ENCODE data around the gene TSPAN18. TPM values are rescaled to one million over a fixed set of nuclear protein-coding genes. Genes with fewer than 3 reads are reported as not detected.

Gene TSPAN18
- total RNA-seq, 1 donor from 2014 or later, result 17.0 TPM

DNA sequence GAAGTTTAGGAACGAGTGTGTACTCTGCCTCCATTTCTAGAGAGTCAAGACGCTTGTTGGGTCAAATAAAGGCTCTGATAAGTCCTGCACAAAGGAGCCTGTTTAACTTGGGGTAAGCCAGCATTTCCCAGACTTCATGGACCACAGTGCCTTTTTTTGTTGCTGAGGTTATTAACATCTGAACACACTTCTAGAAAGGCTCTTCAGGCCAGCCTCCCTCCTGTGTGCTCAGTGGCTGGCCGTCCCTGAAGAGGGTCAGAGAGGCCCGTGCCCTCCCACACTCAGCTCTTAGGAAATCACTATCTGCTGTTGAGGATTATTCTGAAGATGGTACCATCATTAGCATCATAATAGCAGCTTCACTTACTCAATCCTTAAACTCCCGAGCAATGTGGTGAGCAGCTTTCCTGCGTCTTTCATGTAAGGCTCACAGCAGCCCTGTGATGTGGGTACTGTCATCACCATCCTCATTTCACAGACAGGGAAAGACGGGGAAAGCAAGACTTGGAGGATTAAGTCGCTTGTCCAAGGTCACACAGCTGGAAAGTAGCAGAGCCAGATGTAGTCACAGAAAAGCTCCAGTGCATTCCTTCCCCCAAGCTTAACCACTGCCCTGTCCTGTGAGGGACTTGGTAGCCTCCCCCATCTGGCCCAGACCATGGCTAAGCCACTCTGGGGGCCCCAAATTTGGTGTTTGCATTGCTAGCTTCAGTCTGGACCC is 71.3 kb downstream of the TSPAN18 start:
- DNase-seq, result peak; percentile 67

DNA sequence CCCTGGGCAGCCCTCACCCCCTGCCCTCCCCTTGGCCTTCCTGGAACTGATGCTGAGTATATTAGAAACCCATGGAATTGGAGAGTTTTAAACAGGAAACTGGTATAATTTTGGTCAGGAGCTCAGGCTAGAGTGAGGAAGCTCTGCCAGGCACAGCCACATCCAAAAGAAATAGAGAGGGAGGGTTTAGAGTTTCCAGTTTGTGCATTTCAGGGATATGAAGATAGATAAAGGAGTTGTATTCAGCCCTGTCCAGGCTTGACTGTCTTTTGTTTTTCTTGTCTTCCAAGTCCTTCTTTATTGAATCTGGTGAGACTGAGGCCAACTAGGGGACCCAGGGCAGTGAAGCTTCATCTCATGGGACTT is 71.8 kb downstream of the TSPAN18 start:
- DNase-seq, result no peak

DNA sequence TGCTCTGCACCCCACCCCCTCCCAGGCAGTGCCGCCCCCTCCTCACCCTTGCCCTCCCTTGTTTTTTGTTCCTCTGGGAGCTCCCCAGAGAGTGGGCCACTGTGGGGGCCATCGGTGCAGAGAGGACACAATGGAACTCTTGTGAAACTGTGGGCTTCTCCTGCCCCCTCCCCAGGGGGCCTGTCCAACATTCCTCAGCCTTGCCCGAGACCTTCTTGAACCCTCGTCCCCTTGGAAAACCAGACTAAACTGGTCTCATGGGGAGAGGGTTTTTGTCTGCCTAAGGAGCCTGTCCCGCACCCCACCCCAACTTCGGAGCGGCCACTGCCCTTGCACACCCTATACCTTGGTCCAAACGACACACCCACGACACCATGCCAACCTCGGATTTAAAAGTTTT is 72.2 kb downstream of the TSPAN18 start:
- DNase-seq, result no peak

DNA sequence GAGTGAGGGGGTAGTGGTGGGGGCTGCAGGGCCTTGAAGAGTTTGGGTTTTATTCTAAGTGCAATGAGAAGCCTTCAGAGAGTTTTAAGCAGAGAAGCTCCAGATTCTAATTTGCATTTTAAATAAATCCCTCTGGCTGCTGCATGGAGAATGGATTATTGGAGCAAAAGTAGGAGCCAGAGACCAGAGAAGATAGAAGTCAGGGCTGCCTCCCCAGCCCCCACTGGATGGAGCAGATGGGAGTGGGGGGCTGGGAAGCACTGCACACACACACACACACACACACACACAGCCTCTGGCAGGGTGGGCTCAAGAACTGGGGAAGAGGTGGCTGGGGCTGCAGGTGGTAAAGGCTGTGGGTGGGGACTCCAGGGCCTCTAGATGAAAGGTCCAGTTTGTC is 75.6 kb downstream of the TSPAN18 start:
- DNase-seq, result no peak

DNA sequence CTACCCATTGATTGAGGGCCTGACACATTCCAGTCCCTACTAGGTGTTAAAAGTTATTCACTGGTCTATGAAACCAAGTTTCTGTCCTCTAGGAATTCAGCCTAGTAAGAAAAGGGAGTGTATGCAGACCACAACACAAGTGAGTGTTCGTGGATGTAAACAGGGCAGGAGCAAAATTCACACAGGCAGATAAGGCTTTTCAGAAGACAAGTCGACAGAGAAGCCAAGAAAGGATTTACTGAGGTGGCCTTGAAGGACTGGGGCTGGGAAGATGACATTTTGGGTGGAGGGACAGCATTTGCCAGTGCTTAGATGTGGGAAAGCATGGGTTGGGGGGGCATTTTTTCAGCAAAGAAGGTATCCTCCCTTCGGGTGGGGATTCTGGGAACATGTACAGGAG is 76.2 kb downstream of the TSPAN18 start:
- DNase-seq, result no peak

DNA sequence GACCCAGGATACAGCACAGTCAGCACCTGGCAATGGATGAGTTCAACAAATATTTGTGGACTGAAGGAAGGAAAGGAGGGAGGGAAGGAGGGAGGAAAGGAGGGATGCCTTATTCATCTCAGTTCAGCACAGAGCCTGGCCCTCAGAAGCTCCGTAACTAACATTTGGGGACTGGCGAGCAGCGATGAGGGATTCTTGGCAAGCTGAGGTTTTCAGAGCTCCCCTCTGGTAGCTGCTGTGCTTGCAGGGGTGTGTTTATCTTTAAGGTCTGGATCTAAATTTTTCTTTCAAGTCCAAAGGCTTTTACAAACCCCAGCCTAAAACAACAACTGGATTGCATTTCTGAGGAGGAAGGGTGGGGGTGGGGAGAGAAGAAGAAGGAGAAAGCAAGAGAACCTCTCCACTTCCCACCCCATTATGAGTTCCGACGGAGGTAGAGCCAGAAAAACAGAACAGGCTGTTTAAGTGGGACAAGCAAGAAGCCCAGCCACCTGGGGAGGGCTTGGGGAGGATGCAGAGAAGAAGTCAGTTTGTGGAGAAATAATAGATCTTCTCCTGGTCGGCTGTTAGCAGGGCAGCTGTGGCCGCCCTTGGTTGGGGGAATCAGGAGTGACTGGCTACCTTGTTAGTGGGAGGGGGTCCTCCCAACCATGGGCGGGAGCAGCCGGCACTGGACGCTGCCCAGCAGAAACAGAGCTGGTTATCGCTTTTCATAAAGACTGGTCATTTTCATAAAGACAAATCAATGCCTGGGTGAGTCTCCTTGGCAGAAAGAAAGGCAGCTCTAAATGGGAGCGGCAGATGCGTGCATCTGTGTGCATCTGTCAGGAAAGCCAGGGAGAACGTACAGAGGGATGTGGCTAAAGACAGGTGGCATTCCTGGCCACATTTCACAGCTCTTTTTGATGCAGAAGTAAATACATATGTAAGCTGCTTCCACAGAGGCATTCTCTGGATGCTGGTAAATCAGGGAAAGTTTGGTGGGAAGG is 78.0 kb downstream of the TSPAN18 start:
- peak; percentile 67 for DNase-seq

DNA sequence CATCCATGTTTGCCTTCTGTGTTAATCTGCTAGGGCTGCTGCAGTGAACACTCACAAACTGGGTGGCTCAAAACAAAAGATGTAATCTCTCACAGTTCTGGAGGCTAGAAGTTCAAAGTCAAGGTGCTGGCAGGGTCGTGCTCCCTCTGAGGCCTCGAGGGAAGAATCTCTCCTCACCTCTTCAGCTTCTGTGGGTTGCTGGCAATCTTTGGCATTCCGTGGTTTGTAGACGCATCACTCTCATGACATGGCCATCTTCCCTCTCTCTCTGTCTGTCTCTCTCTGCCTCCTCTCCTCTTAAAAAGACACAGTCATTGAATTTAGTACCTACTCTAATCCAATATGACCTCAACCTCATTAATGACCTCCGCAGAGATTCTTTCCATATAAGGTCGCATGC is 78.8 kb downstream of the TSPAN18 start:
- no peak for DNase-seq

DNA sequence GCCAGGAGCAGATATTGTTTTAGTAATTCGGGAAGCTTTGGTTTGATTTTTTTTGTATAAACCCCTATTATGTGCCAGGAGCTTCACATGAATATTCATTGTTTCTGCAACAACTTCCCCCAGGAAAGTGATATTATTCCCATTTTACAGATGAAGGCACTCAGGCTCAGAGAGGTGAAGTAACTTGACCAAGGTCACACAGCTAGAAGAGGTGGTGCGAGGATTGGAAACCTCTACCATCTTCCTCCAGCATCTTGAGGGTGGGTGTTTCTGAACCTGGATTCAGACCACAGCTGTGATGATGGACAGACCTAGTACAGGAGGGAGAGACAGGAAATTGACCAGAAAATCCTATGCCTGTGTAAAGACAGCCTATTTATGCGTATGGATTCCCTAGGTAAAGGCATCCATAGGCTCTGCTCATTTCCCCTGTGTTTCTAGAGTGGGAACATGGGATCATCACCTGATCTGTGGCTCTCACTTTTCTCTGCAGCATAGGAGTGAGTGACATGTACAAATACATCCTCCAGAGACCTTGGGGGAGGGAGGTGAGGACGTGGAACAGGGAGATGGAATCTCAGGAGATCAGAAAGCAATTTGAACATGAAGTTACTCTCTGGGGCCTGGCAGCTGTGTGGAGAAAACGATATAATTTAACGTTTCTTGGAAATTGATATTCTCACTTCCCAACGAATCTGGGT is 81.4 kb downstream of the TSPAN18 start:
- DNase-seq, result no peak

DNA sequence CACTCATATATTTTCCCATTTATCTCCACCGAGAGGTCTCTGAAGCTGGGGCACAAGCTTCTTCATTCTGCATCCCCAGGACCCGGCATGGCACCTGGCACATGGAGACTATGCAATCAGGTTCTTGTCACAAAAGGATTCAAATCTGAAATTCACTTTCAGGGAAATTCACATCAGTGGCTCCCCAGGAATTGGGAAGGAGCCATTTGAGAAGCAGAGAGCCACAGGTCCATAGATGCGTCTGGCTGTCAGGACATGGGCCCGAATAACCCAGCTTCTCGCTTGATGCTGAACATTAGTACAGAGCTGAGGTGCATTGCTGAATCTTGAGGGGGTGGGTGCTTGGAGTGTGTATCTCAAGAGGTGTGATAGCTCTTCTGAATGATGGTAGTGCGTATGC is 82.5 kb downstream of the TSPAN18 start:
- no peak for DNase-seq

DNA sequence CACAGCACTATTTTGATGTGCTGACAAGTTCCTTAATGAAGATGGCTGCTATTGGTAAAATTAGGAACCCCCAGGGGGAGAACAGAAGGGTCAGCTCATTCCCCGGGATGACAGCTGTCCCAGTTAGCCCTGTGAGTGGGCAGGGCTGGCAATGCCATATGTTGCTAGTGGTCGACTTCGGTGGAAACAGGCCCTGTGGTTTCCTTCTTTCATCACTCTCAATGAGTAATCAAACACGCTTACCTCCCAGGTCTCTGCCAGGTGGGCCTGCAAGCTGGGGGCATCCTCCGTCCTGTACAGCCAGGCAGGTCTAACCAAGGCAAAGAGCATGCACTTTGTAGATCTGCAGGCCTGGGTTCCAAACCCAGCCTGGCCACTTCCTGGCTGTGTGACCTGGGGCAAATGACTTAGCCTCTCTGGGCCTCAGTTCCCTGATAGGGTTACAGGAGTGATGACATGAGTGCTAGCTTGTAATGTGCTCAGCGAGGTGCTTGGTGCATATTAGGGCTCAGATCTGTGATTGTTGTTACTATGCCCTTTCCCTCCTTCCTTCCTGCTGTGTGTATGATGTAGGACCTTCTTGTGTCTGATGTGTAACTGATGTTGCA is 85.2 kb downstream of the TSPAN18 start:
- DNase-seq, result no peak

DNA sequence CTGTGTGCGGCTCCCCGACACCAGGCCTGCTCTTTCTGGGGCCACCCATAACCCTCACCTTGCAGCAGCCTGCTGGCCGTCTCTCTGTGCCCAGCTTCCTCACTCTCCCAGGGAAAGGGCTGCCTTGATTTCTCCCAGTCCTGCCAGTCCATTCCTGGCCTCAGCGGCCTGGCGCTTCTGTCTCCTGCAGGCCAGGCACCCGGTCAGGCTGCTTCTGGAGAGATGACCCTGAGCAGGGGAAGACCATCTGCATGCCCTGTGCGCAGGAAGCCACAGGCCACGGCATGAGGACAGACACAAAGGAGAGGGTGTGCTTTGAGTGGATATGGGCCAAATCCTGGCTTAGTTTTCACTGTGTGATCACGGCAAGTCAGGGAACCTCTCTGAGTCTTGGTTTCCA is 86.2 kb downstream of the TSPAN18 start:
- DNase-seq, result no peak

DNA sequence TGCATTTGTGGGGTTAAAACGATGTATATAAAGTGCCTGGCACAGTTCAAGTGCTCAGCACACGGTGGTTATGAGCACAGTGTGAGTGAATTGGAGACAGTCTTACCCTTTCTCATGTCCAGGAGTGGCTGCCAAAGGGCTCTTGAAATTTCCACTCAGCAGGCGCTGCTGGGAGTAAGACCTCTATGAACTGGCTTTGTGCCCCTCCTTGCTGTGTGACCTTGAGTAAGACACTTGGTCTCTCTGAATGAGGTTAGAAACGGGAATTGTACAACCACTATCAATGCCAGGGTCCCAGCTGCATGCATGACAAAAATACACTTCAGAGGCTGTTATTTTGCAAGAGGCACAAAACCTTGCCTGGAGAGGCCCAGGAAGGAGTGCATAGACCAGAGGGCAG is 86.6 kb downstream of the TSPAN18 start:
- DNase-seq, result no peak

DNA sequence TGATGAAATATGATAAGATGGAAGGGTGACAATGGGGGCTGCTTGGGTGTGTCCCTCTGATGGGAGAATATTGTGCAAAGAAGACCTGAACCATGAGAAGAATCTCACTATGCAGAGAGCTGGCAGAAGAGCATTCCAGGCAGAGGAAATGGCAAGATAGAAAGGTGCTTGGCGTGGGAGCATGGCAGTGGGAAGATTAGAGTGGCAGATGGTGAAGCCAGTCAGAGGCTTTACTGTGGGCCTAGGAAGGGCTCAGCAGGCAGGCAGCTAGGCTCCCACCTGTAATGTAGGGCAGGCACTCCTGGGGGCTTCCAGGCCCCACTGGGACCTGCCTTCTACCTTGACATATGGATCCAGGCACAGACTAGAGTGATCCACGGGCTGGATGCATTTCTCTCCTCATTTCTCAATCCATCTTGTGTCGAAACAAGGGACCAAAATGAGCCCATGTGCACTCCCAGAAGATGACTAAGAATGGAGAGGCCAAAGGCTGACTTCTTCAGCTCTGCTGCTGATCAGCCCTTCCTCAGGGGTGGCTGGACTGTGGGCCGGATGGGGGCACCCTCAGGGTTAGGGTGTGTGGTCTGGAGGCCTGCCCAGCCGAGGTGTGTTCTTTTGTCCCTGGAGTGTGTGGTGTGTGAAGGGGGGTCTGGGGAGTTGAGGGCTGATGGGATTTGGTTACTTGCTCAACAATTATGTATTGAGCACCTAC is 88.3 kb downstream of the TSPAN18 start:
- no peak for DNase-seq

DNA sequence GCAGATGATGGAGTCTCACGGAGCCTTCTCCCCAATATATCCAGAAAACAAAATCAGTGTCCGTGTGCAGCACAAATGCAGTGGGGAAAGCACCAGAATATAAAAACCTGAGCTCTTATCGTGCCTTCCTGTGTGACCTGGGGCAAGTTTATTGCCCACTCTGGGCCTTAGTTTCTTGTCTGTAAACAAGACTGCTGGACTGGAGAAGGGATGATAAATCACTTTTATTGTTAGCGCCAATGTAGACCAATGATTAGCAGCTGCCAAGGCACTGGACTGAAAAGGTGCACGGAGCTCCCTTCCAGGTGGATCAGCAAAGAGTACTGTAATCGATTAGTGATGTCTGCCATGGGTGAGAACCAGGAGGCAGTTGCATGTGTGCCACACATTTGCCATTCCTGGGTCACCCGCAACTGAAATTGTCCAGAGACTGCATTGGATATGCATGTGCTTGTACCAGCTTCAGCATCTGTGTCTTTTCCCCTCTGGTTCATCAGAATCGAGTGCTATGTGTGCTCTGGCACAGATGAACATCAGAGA is 89.2 kb downstream of the TSPAN18 start:
- DNase-seq, result no peak

DNA sequence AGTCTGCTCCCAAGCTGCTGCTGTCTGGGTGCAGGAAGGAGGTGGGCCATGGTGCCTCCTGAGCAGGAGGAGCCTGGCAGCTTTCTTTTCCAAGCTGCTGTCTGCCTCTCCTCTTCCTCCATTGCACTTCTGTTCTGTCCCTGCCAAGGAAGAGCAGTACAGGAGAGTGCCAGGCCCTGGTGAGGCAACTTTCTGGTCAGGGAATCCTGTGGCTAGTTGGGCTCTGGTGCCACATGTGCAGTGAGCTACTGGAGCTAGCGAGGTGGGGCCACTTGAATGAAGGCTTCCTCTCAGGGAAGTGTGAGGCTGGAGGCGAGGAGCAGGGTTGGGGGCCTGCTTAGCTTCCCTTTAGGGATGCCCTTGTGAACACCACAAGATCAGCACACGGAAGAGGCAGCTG is 90.0 kb downstream of the TSPAN18 start:
- DNase-seq, result no peak

DNA sequence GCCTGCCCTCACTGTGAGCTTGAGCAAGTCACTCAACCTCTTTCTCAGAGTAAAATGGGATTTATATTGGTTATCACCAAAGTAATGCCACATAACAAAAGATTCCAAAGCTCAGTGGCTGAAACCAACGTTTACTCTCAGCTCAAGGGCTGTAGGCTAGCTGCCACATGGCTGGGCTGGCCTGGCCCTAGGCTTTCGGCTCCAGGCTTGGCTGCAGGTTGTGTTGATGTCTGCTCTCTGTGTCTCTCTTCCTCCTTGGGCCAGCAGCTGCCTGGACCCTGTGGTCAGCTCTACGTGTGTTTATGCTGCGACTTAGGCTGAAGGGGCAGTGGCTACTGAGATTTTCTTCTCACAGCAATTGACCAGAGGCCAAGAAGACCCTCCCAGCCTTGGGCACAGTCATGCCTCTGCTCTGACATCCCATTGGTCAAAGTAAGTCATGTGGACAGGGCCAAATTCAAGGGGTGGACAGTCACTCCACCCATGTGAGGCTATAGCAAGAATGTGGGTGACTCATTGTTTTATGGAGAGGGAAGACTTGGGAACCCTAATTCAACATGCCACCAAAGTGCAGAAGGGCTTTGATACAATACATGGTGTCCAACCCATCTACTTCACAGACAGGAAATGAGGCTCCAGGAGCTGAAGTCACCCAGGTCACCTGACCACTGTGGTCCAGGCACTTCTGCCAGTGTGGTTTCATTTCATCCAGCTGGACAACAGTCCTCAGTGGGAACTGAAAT is 90.6 kb downstream of the TSPAN18 start:
- DNase-seq, result no peak

DNA sequence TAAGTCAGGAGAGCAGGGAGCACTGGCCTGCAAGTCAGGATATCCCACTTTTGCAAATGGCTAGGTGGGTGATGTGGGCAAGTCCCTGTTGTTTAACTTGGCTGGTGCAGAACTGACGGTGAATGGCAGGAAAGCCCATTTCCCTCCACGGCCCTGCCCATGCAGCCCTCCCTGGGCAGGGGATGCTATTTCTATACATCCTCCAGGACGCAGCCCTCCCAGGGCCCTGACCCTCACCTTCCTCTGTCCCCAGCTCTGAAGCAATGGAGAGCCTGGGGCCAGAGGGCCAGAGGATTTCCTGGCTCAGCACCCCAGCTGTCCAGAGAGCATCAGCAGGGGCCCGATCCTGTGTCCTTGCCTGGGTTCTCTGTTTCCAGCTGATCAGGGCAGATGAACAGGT is 91.3 kb downstream of the TSPAN18 start:
- DNase-seq, result no peak

DNA sequence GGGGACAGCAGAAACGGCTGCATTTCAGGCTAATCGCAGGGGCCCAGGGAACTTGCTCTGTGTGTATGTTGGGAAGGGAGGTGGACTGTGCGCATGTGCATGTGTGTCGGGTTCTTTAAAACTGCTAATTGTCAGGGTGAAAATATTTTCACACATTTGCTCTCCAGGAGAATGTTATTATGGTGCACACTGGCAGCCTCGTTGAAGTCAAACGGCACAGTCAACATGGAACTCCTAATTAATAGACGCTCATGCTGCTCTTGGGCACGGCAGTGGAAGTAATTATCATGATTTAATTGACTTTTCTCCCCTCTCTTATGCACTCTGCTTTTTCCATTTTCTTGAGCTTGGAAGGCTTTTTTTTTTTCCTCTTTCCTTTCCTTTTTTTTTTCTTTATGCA is 92.6 kb downstream of the TSPAN18 start:
- no peak for DNase-seq

DNA sequence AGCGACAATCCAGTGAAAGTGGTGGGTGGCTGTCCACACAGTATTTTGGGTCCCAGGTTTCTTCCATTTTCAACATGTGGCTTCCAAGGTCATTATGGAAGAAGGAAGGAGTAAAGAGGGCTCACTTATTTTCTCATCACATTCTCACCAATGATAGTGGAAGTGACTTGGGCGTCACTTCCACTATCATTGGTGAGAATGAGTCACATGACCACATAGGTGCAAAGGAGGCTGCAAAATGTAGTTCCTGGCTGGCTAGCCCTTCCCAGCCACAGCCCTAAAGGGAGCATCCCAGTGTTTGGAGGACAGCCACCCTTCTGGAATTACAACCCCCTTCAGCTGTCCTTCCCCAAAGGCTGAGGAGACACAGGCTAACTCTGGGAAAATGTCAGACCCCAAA is 95.6 kb downstream of the TSPAN18 start:
- no peak for DNase-seq

DNA sequence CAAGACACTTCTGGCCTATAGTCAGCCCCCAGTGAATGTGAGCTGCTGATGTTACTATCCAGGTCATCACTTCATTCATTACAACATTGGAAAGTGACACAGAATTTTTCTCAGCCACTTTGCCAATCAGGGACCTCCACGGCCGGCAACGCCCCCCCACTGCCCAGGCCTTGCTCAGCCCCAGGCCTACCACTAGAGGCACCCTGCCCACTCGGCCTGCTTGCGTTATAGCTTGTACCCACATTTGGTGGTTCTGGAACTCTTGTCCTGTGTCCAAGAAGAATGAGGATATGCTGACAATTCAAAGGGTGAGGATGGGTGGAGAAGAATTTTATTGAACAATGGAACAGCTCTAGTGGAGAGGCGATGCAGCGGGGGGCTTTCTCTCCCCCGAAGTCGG is 96.2 kb downstream of the TSPAN18 start:
- DNase-seq, result no peak

DNA sequence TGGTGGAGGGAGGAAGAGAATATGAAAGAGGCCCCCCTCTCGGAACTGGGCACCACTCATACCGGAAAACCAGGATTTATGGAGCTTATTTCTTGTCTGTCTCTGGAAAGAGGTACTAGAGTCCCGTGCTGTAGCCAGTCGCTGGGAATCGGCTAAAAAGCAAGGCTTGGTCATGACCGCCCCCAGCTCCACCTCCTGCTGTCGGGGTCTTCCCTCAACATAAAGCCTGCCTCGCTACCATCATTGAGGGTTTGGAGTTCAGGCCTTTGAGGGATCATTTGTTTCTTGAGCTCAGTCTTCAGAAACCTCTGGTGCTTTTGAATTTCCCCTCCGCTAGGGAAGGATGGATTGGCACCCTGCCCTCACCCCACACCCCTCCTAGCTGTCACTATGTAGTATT is 97.1 kb downstream of the TSPAN18 start:
- DNase-seq, result no peak
